Body of pancreas (tissue), 4 donors: ENCODE results near the gene WNT3.

Source experiments
- CTCF ChIP-seq, 7 experiments: fragments of 450-650 bp in 4 of 7; fragments of 200-600 bp in 3 of 7; sonication (generic) in 3 of 7; IDR thresholded peaks; one replicate each; pipeline ENCODE4 v1.5.1; 2016 to 2019; ENCODE audit warnings: antibody characterized with exemption in 7 of 7
- POLR2A ChIP-seq, 3 donors: fragments of 450-650 bp; IDR thresholded peaks; one replicate each; pipeline ENCODE4 v1.6.1; 2016; ENCODE audit warnings: antibody characterized with exemption in 3 of 3, mild to moderate bottlenecking in 2 of 3

GRCh38 chr17:46817901-46818209 lies 637 bp downstream of the WNT3 start:
- no peak for TF ChIP-seq CTCF (IDR thresholded peaks at IDR 0.05)
- no peak for TF ChIP-seq POLR2A (IDR thresholded peaks at IDR 0.05)
